Karpas-422 (cell line): ENCODE measurements around the gene SYCP3. TPM values are rescaled to one million over a fixed set of nuclear protein-coding genes. Genes with fewer than 3 reads are reported as not detected.
A peak's percentile ranks its signal among the peaks of the same experiment; 100 is the strongest.

Source experiments
- DNase-seq: peaks from one replicate; pipeline ENCODE4 v3.0.0-alpha.2; 2015
- H2AFZ ChIP-seq: fragments of 200-600 bp; sonication (generic); 2 replicates; pipeline ENCODE4 v1.6.1; 2014; ENCODE audit warnings: antibody characterized with exemption, low read length, mixed read lengths
- H3K27ac ChIP-seq: fragments of 200-600 bp; sonication (generic); 2 replicates; pipeline ENCODE4 v1.5.1; 2014; ENCODE audit warnings: mild to moderate bottlenecking, low read length, moderate library complexity
- H3K27me3 ChIP-seq: fragments of 200-600 bp; sonication (generic); 2 replicates; pipeline ENCODE4 v1.6.1; 2014; ENCODE audit warnings: low read length, mixed read lengths
- H3K36me3 ChIP-seq: fragments of 200-600 bp; sonication (generic); 2 replicates; pipeline ENCODE4 v1.6.1; 2014; ENCODE audit warnings: low read length, mixed read lengths; ENCODE audit not compliant: insufficient read depth
- H3K4me1 ChIP-seq: fragments of 200-600 bp; sonication (generic); 2 replicates; pipeline ENCODE4 v1.6.1; 2014; ENCODE audit warnings: mild to moderate bottlenecking, low read length, mixed read lengths
- H3K4me2 ChIP-seq: fragments of 200-600 bp; sonication (generic); 2 replicates; pipeline ENCODE4 v1.6.1; 2014; ENCODE audit warnings: low read length, low read depth, mild to moderate bottlenecking; ENCODE audit not compliant: poor library complexity, severe bottlenecking
- H3K4me3 ChIP-seq: fragments of 200-600 bp; sonication (generic); 2 replicates; pipeline ENCODE4 v1.5.1; 2014; ENCODE audit warnings: mild to moderate bottlenecking, antibody characterized with exemption, low read length, mixed read lengths
- H3K79me2 ChIP-seq: fragments of 200-600 bp; sonication (generic); 2 replicates; pipeline ENCODE4 v1.6.1; 2014; ENCODE audit warnings: mild to moderate bottlenecking, low read length, mixed read lengths
- H3K9ac ChIP-seq: fragments of 200-600 bp; sonication (generic); 2 replicates; pipeline ENCODE4 v1.6.0; 2014; ENCODE audit warnings: low read length
- H3K9me2 ChIP-seq: fragments of 200-600 bp; sonication (generic), shearing (Covaris generic); replicated peaks from 2 replicates; pipeline ENCODE4 v1.6.0; 2014; ENCODE audit warnings: mild to moderate bottlenecking, low read length, moderate library complexity; ENCODE audit not compliant: insufficient read depth
- H3K9me3 ChIP-seq: fragments of 300-700, 200-600 bp; sonication (generic); 2 replicates; pipeline ENCODE4 v1.6.1; 2014; ENCODE audit warnings: low read length, mixed read lengths
- H4K20me1 ChIP-seq: fragments of 200-600 bp; sonication (generic); 2 replicates; pipeline ENCODE4 v1.6.1; 2014; ENCODE audit warnings: mild to moderate bottlenecking, antibody characterized with exemption, low read length, low read depth; ENCODE audit not compliant: insufficient read depth
- total RNA-seq: library from RNA; depleted of rRNA; stranded (reverse); fragments of >200 nt; shearing (Covaris generic); gene quantifications from 2 replicates; pipeline ENCODE4 v1.2.3, GENCODE V29; 2014; ENCODE audit warnings: low replicate concordance

The SYCP3 gene
- total RNA-seq, 1 experiment from 2014 or later, result not detected

DNA sequence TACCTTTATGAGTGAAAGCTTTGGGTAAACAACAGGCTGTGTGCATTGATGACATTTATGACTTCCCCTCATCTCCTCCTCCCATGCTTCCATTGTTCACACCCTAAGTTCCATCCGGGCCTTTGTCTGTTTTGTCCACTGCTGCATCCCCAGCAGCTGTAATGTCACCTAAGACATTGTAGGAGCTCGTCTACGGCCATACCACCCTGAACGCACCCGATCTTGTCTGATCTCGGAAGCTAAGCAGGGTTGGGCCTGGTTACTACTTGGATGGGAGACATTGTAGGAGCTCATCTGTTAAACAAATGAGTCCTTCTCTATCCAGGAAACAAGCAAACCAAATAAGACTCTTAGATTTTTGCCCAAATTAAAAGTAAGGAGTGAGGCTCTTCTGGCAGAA, 40.4 kb upstream of the SYCP3 start:
- Histone ChIP-seq H3K9me2 (no peaks in the 10 kb centered on the region), H3K9me3 (no peaks in the 10 kb centered on the region), H2AFZ (no peak overlapping the region), H3K27me3 (no peaks in the 10 kb centered on the region), H3K4me3 (no peak overlapping the region), H3K4me1 (peaks cover 16% of the 10 kb centered on the region), H3K27ac (no peak overlapping the region), H3K4me2 (no peak overlapping the region), H3K9ac (no peak overlapping the region), H3K79me2 (no peaks in the 10 kb centered on the region), H4K20me1 (no peaks in the 10 kb centered on the region), H3K36me3 (no peaks in the 10 kb centered on the region)
- no peak for DNase-seq

DNA sequence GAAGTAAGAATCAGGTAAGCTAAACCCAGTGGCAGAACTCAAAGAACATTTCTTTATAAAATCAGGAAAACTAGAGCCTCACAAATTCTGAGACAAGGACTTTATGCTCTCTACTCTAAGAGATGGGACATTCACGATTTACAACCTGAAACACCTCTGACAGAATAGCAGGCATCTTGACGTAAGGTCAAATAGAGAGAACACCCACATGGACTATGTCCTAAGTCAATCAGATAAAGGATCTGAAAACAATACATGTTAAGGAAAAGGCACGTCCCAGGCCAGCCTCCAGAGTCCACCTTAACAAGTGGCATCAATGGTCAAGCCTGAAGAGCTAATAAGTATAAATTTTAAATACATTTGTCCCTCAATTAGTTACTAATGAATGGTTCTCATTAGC, 39.9 kb upstream of the SYCP3 start:
- H3K4me1 ChIP-seq, result peaks cover 16% of the 10 kb centered on the region
- no peak overlapping the region for H2AFZ ChIP-seq
- H3K36me3 ChIP-seq, result no peaks in the 10 kb centered on the region
- H4K20me1 ChIP-seq, result no peaks in the 10 kb centered on the region
- no peaks in the 10 kb centered on the region for H3K9me2 ChIP-seq
- H3K4me3 ChIP-seq, result no peak overlapping the region
- H3K9ac ChIP-seq, result no peak overlapping the region
- no peaks in the 10 kb centered on the region for H3K9me3 ChIP-seq
- H3K27me3 ChIP-seq, result no peaks in the 10 kb centered on the region
- no peak for DNase-seq
- H3K27ac ChIP-seq, result no peak overlapping the region
- H3K4me2 ChIP-seq, result no peak overlapping the region
- no peaks in the 10 kb centered on the region for H3K79me2 ChIP-seq

DNA sequence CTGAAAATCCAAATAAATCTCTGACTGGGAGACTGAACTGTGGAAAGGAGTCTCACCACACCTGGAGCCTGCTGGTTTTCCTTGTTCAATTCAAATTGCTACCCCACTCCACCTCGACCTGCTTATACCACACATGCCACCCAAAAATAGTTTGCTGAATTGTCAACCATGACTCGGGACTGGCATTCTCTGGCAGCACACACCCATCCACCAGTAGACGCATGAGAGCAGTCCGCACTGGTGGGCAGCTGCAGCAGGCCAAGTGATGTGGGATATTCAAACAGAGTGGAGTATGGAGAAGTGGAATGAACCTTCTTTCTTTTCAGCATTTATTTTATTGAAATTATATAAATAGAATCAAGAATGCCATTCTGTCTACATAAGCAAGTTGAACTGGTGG, 38.7 kb upstream of the SYCP3 start:
- H3K4me3 ChIP-seq, result no peak overlapping the region
- no peak overlapping the region for H2AFZ ChIP-seq
- H3K27me3 ChIP-seq, result no peaks in the 10 kb centered on the region
- no peaks in the 10 kb centered on the region for H3K9me2 ChIP-seq
- H3K27ac ChIP-seq, result no peak overlapping the region
- no peaks in the 10 kb centered on the region for H3K79me2 ChIP-seq
- no peaks in the 10 kb centered on the region for H3K9me3 ChIP-seq
- no peak overlapping the region for H3K9ac ChIP-seq
- DNase-seq, result no peak
- no peaks in the 10 kb centered on the region for H3K36me3 ChIP-seq
- H4K20me1 ChIP-seq, result no peaks in the 10 kb centered on the region
- H3K4me1 ChIP-seq, result peaks cover 19% of the 10 kb centered on the region
- no peak overlapping the region for H3K4me2 ChIP-seq

- no peaks in the 10 kb centered on the region for H4K20me1 ChIP-seq
- H3K9me3 ChIP-seq, result no peaks in the 10 kb centered on the region
- no peak overlapping the region for H2AFZ ChIP-seq
- H3K4me2 ChIP-seq, result no peak overlapping the region
- H3K4me3 ChIP-seq, result no peak overlapping the region
- no peak for DNase-seq
- no peak overlapping the region for H3K27ac ChIP-seq
- H3K9ac ChIP-seq, result no peak overlapping the region
- no peaks in the 10 kb centered on the region for H3K9me2 ChIP-seq
- H3K79me2 ChIP-seq, result no peaks in the 10 kb centered on the region
- H3K4me1 ChIP-seq, result peaks cover 19% of the 10 kb centered on the region
- no peaks in the 10 kb centered on the region for H3K36me3 ChIP-seq
- H3K27me3 ChIP-seq, result no peaks in the 10 kb centered on the region
Observed at GRCh38 chr12:101777485-101777884, 38.2 kb upstream of the SYCP3 start.

DNA sequence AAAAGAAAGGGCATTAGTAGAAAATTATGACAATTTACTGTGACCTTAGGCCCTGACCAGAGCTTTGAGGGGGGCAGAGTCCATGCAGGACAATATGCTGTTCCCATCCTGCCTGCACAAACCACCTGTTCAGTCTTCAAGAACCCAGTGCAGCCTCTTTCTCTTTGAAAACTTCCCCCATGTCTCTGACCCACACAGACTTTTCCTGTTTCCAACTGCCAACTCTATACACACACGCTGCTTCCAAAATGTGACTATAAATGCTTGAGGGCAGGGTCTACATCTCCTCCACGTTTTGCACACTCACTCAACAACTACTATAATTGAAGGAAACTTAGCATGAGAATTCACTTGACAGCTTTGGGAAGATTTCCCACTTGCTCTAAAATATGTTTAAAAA, 36.6 kb upstream of the SYCP3 start:
- H3K9ac ChIP-seq, result no peak overlapping the region
- no peak overlapping the region for H2AFZ ChIP-seq
- no peaks in the 10 kb centered on the region for H3K27me3 ChIP-seq
- no peaks in the 10 kb centered on the region for H4K20me1 ChIP-seq
- no peaks in the 10 kb centered on the region for H3K9me3 ChIP-seq
- H3K36me3 ChIP-seq, result no peaks in the 10 kb centered on the region
- H3K79me2 ChIP-seq, result no peaks in the 10 kb centered on the region
- H3K27ac ChIP-seq, result no peak overlapping the region
- no peak for DNase-seq
- no peak overlapping the region for H3K4me3 ChIP-seq
- H3K9me2 ChIP-seq, result no peaks in the 10 kb centered on the region
- peaks cover 16% of the 10 kb centered on the region for H3K4me1 ChIP-seq
- H3K4me2 ChIP-seq, result no peak overlapping the region

DNA sequence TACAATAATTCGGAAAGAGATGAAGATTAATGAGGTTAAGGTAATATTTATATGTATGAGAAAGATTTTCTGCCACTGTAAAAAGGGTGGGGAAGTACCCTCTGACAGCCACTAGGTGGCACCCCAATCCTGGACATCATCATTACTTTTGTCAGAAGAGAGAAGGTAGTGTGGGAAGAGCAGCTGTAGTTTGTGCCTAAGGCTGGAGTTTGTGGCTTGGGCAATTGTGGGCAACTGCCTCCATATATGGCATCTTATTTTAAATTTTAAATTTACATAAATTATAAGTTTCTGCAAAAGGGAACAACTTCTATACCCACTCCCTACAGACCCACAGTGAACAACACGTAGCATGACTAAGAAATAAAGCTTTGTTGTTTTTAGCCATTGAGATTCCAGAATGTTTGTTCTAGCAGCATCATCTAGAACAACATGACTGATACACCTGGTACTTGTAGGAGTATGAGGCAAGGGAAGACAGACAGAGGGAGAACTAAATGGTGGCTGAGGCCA, 34.4 kb upstream of the SYCP3 start:
- DNase-seq, result peak; percentile 85
- H3K9me2 ChIP-seq, result no peaks in the 10 kb centered on the region
- no peaks in the 10 kb centered on the region for H3K36me3 ChIP-seq
- no peak overlapping the region for H3K27ac ChIP-seq
- no peak overlapping the region for H3K9ac ChIP-seq
- no peak overlapping the region for H3K4me2 ChIP-seq
- no peaks in the 10 kb centered on the region for H3K79me2 ChIP-seq
- no peaks in the 10 kb centered on the region for H3K27me3 ChIP-seq
- H3K4me1 ChIP-seq, result peaks cover 3% of the 10 kb centered on the region
- no peaks in the 10 kb centered on the region for H3K9me3 ChIP-seq
- H3K4me3 ChIP-seq, result no peak overlapping the region
- no peak overlapping the region for H2AFZ ChIP-seq
- no peaks in the 10 kb centered on the region for H4K20me1 ChIP-seq

DNA sequence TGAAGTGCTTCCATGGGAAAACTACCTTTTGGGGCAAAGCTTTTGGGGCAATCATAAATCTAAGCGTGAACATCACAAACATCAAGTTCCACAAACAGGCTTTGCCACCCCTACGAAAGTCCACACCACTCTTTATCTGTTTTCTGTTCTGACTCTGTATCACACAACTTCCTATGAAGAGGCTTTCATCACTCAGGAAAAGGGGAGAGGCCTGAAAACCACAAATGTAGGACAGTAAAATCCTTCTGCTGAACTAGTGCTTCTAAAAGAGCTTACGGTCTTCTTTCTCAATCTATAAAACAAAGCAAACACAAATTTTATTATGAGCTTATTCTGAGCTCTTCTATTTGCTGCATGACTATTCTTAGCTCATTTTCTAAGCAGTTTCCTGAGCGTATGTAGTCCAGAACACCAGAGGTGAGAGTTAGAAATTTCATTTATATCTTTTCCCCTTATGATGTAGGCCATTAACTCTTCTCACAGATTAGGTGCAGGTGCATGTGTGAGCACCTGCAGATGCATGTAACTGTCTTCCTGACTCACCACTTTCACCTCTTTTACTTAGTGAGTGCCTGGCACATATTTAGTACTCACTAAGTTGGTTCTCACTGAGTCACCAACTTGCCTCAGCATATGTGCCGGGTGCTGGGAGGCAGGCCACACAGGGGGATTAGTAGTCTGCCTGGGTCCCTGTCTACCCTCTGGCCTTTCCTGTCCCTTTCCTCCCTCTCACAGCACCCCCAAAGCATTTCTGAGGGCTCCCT, 32.9 kb upstream of the SYCP3 start:
- Histone ChIP-seq H2AFZ (no peak overlapping the region), H3K4me2 (no peak overlapping the region), H3K4me1 (peaks cover 3% of the 10 kb centered on the region), H3K27me3 (no peaks in the 10 kb centered on the region), H4K20me1 (no peaks in the 10 kb centered on the region), H3K79me2 (no peaks in the 10 kb centered on the region), H3K9me3 (no peaks in the 10 kb centered on the region), H3K27ac (no peak overlapping the region), H3K9ac (no peak overlapping the region), H3K9me2 (no peaks in the 10 kb centered on the region), H3K36me3 (no peaks in the 10 kb centered on the region), H3K4me3 (no peak overlapping the region)
- no peak for DNase-seq

DNA sequence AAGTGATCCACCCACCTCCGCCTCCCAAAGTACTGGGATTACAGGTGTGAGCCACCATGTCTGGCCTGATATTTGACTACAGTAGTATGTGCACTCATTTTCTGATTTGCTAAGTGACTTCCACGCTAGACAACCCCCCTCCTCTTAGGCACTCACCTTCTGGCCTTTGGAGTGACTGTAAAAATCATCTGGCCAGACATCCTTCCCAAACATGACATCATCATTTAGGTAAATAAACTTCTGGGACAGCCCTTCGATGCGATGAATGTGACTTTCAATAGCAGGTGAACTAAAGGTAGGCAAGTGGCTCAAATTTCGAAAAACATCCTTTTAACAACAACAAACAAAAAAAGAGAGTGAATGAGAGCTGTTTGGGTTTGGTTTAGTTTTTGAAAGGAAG, 30.6 kb upstream of the SYCP3 start:
- no peaks in the 10 kb centered on the region for H3K36me3 ChIP-seq
- no peak overlapping the region for H3K27ac ChIP-seq
- H3K4me3 ChIP-seq, result no peak overlapping the region
- no peaks in the 10 kb centered on the region for H3K27me3 ChIP-seq
- no peak for DNase-seq
- no peaks in the 10 kb centered on the region for H4K20me1 ChIP-seq
- H3K9me3 ChIP-seq, result no peaks in the 10 kb centered on the region
- H3K9ac ChIP-seq, result no peak overlapping the region
- H2AFZ ChIP-seq, result no peak overlapping the region
- H3K79me2 ChIP-seq, result no peaks in the 10 kb centered on the region
- H3K9me2 ChIP-seq, result no peaks in the 10 kb centered on the region
- H3K4me2 ChIP-seq, result no peak overlapping the region
- H3K4me1 ChIP-seq, result peaks cover 3% of the 10 kb centered on the region
